Right kidney (tissue), 9 donors: ENCODE data around the gene TBCD.

Experiments
- DNase-seq: peaks from one replicate; pipeline ENCODE4 v3.0.0-alpha.2; 2016
- long read RNA-seq, 8 donors: transcript quantifications; one replicate each; lab custom pipeline, GENCODE V29; 2026

TBCD gene
- long read RNA-seq, donor 1, full-length matches to known transcripts = 19 of 19 reads
- long read RNA-seq, donor 1, partial matches to known transcripts = 0 of 19 reads
- long read RNA-seq, donor 1, other reads (novel, unspliced or antisense) = 0 of 19 reads
- long read RNA-seq, donor 2, transcript TBCD-208 (3 exons, 776 nt) = major isoform, 8 of 11 reads
- long read RNA-seq, donor 2, partial matches to known transcripts = 0 of 11 reads
- long read RNA-seq, donor 2, other reads (novel, unspliced or antisense) = 0 of 11 reads
- long read RNA-seq, donor 3, partial matches to known transcripts = 0 of 6 reads
- long read RNA-seq, donor 3, other reads (novel, unspliced or antisense) = 0 of 6 reads
- long read RNA-seq, donor 4, transcript TBCD-208 (3 exons, 776 nt) = major isoform, 8 of 18 reads
- long read RNA-seq, donor 4, partial matches to known transcripts = 8 of 18 reads
- long read RNA-seq, donor 4, other reads (novel, unspliced or antisense) = 0 of 18 reads
- long read RNA-seq, donor 5, full-length matches to known transcripts = 10 of 10 reads
- long read RNA-seq, donor 5, partial matches to known transcripts = 0 of 10 reads
- long read RNA-seq, donor 5, other reads (novel, unspliced or antisense) = 0 of 10 reads
- long read RNA-seq, donor 6, full-length matches to known transcripts = 21 of 21 reads
- long read RNA-seq, donor 6, partial matches to known transcripts = 0 of 21 reads
- long read RNA-seq, donor 6, other reads (novel, unspliced or antisense) = 0 of 21 reads
- long read RNA-seq, donor 7 = 0 reads
- long read RNA-seq, donor 8, full-length matches to known transcripts = 13 of 13 reads
- long read RNA-seq, donor 8, partial matches to known transcripts = 0 of 13 reads
- long read RNA-seq, donor 8, other reads (novel, unspliced or antisense) = 0 of 13 reads

DNA sequence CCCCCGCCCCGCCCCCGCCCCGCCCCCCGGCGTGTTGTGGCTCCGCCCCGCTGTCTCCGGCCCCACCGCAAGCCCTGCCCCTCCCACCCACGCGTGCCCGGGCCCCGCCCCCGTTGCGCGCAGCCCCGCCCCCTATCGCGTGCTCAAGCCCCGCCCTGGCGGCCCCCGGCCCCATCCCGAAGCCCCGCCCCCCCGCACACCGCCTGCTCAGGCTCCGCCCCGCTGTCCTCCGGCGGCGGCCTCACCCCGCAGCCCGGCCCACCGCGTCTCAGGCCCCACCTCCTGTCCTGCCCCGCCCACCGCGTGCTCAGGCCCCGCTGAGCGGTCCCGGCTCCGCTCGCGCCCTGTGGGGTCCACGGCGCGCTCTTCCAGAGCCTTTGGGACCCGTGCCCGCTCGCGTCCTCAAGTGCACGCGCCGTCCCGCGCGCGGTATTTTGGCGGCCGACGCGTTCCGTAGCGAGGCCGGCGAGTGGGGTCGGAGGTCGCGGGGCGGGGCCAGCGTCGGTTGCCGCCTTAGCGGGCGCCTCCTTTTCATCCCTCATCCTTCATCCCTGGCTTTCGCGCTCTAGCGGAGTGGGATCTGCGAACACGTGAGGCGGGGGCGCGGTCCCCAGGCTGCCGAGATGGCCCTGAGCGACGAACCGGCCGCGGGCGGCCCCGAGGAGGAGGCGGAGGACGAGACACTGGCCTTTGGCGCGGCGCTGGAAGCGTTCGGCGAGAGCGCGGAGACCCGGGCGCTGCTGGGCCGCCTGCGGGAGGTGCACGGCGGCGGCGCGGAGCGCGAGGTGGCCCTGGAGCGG is at the start of gene TBCD:
TBCD (plus strand) TSS at position 495 of the 800 bp plus-strand sequence; CDS start at position 624, 129 bp downstream.
- peak; percentile 99 for DNase-seq

DNA sequence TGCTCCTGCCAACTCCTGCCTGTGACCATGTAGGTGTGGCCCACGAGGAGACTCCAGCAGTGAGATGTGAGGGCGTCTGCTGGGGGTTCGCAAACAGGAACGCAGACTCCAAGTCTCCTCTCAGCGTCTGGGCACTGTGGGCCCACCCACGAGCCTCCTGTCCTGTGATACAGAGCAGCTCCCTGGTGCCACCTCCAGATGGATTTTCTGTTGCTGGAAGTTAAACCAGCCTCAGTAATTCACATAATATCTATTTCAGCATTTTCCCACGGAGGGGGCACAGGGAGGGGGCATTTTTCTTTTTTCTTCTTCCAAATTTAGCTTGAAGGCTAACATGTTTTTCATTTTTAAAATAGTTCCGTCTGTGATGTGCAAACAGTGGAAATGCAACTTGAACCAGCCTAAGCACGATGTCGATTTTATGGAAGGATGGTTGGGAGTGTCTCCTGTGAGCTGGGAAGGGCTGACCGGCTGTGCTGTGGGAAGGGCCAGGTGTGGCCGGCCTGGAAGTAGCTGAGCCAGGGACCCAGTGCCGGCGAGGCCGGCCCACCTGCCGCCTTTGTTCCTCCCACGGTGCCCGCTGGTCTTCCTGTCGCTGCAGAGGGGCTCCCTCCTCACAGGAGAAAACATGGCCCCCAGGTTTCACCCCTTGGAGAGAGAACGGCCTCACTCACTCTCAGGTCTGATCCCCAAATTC is 49.5 kb upstream of the TBCD start:
- no peak for DNase-seq

DNA sequence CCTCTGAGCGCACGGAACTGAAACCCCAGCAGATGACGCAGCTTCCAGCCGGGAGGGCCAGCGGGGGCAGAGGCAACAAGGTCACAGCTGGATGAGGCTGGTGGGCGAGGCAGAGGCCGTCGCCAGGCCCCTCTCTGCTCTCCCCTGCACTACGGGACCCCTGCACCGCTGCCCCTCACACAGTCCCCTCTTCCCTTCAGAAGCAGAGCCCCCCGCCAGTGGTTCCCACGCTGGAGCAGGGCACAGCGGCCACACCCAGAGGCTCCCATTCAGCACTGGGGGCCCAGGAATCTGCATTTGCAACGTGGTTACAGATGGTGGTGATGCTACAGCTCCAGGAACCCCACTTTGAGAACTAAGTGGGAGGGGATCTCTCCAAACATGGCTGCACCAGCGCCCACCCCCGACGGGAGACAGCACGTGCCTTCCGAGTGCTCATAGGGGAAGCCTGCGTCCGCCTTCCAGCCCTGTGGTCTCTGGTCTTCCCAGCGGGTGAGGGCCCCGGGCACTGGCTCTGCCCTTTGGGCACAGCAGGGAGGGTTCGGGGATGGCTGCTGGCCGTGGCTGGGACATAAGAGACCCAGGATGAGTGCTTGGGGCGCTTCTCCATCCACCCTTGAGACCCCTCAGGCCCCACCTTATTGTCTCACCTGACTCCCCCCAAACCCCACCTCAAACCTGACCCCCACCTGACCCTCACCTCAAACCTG is 48.7 kb upstream of the TBCD start:
- DNase-seq = no peak

DNA sequence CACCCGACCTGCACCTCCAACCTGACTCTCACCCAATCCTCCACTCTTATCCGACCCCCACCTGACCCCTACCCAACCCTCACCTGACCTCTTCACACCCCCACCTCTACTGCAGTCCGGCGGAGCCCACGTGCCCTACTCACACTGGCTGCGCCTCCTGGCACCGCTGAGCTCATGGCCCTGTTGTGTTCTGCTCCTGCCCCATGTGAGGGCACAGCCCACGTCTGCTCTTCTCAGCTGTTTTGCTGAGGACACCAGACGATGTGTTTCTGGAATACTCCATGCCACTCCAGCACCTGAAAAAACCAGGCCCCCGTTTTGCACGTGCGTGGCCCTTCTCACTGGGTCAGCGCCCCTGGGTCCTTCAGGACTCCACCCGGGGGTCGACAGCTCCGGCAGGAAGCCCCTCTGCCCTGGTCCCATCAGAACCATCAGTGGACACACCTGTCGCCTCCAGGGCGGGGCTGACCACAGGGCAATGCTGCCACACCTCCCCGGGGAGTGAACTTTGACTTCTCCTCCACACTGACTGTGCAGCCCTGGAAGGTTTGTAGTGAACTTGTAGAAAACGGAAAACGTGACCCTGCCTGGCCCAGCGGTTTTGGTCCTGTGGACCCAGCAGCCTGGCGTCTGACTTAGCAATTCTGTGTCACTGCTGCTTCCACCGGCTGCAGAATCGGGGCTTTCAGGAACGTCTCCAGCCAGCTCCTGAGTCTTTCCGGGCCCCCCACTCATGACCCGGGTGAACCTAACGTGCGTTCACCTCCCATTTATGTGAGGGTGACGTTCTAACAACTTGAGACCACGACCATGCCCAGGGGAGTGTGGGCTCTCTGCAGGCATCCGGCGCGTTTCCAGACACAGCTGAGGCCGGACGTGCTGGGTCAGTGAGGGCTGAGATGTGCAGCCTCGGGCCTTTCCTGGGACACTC is 47.7 kb upstream of the TBCD start:
- no peak for DNase-seq

- no peak for DNase-seq
These were observed 47.0 kb upstream of the TBCD start for GRCh38 chr17:82704886-82705285.

DNA sequence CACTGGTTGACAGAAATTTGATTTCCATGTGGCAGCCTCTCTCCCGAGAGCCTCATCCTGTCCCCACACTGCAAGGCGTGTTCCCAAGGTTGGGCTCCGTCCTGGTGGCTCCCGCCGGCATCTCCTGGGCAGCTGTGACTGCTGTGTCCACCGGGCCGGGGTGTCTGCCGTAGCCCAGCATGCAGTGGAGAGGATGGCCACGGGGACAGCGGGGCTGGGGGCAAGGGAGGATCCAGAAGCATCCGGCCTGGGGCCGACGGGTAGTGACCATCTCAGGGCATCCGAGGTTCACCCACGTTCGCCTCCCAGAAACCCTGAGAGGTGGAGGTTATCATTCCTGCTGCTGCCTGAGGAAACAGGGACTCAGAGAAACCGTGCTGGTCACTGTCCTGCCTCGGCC is 46.1 kb upstream of the TBCD start:
- no peak for DNase-seq

DNA sequence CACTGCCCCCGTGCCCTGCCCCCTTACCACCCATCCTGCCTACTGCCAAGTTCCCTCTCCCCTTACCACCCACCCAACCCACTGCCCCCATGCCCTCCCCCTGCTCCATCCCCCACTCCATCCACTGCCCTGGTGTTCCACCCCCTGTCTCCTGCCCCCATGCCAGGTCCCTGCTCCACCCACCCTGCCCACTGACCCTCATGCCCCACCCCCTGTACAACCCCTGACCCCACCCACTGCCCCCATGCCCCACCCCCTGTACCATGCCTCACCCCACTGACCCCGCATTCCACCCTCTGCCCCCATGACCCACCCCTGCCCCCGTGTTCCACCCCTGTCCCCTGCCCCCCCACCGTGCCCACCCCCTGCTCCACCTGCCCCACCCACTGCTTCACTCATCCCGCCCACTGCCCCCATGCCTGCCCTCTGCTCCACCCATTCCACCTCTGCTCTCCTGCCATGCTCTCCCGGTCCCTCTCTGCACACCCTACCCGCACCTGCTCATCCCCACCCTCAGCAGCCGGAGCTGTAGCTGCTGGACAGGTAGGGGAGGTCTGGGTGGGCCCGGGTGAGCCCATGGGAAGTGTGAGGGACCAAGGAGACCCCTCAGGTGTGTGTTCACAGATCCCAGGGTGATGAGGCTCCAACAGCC is 42.7 kb upstream of the TBCD start:
- DNase-seq = no peak

DNA sequence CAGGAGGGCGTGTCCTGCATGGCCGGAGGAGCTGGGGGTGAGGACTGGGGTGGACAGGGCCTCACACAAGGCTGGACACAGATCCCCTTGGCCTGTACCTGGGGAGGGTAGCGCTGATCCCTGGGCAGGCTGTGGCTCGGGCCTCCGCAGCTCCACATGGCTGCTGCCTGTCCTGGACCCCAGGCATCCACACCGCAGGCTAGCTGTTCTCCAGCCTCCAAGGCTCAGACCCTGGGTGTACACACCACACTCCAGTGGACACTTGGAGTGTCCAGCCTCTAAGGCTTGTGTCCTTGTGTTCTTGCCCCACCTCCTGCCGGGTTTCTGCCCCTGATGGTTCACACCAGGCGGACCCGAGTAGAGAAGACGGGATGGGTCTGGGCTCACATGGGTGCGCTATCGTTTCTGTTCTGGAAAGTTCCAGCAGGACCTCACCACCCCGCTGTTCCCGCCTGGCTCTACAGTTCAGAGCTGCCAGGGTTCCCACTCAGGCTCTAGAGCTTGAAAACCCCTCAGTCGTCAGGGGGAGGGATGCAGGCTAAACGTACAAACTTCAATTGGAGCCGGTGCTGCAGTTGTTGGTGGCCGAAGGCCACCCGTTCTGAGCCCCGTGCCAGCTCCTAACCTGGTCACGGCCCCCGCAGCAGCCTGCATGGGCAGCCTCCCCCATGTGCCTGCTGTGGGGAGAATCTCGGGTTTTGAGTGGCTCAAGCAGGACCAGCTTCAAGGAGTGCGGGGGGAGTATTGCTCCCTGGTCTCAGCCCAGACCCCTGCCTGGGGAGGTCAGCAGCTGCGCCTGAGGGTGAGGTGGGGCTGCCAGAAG is 42.0 kb upstream of the TBCD start:
- DNase-seq = no peak

DNA sequence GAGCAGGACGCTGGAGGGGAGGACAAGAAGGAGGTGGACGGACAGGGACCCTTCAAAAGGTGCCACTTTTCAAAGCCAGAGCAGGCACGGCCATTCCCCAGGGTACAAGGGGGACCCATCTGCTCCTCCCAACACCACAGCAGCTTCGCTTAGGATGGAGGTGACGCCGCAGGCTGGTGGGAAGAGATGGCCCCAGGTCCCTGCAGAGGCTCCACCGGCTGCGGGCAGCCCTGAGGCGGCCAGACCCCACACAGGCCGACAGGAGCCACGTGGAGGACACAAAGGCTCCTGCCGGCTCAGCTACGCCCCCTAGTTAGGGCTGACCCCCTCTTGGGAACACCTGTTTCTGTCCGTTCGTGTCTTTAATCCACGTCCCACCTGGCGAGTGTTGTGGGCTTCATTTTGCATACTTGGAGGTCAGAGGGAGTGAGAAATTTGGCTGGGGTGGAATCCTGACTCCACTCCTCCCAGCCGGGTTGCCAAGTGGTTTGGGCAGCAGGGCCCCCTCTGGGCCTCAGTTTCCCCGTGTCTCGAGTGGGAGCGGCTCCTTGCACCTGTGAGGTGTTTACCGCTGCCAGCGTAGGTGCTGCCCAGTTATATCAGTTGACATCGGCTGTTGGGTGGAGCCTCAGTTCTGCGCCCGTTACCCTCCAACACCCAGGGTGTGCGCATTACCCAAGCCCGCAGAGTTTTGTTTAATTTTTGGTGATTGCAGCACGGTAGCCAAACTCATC is 41.2 kb upstream of the TBCD start:
- no peak for DNase-seq

GRCh38 chr17:82713071-82713723 is 38.7 kb upstream of the TBCD start:
- no peak for DNase-seq

- DNase-seq = peak; percentile 88
These were observed 35.5 kb upstream of the TBCD start, which contains the start of gene FN3KRP for GRCh38 chr17:82716203-82717010. FN3KRP (plus strand) TSS chr17:82716706; CDS start chr17:82716756, 50 bp downstream.

- no peak for DNase-seq
These were observed 32.7 kb upstream of the TBCD start for GRCh38 chr17:82718986-82719685.

- no peak for DNase-seq
These were observed 31.7 kb upstream of the TBCD start for GRCh38 chr17:82720204-82720603.

DNA sequence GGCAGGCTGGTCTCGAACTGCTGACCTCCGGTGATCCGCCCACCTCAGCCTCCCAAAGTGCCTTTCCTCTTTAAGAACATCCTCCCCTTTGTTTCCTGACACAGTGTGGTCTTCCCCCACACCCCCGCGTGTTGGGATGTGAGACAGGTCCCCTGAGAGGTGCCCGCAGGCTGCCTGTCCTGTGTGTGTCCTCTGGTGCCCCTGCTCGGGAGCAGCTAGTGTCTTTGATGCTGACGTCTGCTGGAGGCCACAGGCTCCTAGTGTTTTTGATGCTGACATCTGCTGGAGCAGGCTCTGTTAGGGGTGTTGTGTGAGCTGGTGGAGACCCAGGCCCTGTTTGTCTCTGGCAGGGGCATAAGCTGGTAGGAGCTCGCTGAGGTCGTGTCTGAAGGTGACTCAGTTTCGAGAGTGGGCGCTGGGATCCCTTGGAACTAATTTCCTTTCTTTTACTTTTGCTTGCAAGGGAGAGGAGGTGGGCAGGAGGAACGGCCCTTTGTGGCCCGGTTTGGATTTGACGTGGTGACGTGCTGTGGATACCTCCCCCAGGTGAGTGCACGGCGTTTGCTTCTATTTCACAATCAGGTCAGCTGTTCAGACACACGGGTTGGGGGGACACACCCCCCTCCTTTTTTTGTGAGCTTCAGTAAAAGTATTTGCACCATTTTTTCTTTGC is 29.4 kb upstream of the TBCD start:
- DNase-seq = no peak
